T47D (cell line): Measurements from ENCODE around the gene ABL1.

Experiments
- DNase-seq, 2 experiments: peaks; one replicate each; pipeline versions ENCODE4 v3.0.0 to v3.0.0-alpha.2; 2011 to 2012; ENCODE audit warnings: low read depth in 1 of 2, low spot score in 1 of 2
- JUND ChIP-seq: IDR thresholded peaks from 2 replicates; pipeline ENCODE4 v1.6.1; 2012; ENCODE audit warnings: low read depth
- in situ Hi-C: cut with HindIII; loops from 2 replicates; pipeline ENCODE4 v1.10.0; 2016; ENCODE audit warnings: low sequenced_read_pairs, low pct_unique_long_range_greater_than_20kb

ABL1 gene

DNA sequence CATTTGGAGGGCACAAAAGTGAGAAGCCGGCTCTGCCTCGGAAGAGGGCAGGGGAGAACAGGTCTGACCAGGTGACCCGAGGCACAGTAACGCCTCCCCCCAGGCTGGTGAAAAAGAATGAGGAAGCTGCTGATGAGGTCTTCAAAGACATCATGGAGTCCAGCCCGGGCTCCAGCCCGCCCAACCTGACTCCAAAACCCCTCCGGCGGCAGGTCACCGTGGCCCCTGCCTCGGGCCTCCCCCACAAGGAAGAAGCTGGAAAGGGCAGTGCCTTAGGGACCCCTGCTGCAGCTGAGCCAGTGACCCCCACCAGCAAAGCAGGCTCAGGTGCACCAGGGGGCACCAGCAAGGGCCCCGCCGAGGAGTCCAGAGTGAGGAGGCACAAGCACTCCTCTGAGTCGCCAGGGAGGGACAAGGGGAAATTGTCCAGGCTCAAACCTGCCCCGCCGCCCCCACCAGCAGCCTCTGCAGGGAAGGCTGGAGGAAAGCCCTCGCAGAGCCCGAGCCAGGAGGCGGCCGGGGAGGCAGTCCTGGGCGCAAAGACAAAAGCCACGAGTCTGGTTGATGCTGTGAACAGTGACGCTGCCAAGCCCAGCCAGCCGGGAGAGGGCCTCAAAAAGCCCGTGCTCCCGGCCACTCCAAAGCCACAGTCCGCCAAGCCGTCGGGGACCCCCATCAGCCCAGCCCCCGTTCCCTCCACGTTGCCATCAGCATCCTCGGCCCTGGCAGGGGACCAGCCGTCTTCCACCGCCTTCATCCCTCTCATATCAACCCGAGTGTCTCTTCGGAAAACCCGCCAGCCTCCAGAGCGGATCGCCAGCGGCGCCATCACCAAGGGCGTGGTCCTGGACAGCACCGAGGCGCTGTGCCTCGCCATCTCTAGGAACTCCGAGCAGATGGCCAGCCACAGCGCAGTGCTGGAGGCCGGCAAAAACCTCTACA lies 49.8 kb downstream of the ABL1 start:
- no peak for DNase-seq
- no peak for TF ChIP-seq JUND
- in situ Hi-C loops: no loop called here

- no peak for TF ChIP-seq JUND
- DNase-seq: no peak
- in situ Hi-C loops: no loop called here
These were observed 50.7 kb downstream of the ABL1 start for GRCh38 chr9:130885484-130886375.

- no peak for TF ChIP-seq JUND
- in situ Hi-C loops: no loop called here
- DNase-seq: no peak
These were observed 51.9 kb downstream of the ABL1 start for GRCh38 chr9:130886981-130887380.

GRCh38 chr9:130887494-130888144 lies 52.6 kb downstream of the ABL1 start:
- no peak for TF ChIP-seq JUND
- in situ Hi-C loops: no loop called here

GRCh38 chr9:130888146-130888885 lies 53.3 kb downstream of the ABL1 start:
- no peak for DNase-seq
- in situ Hi-C loops: no loop called here
- no peak for TF ChIP-seq JUND

More at GRCh38 chr9:130887494-130888144, 52.6 kb downstream of the ABL1 start:
- no peak for DNase-seq

DNA sequence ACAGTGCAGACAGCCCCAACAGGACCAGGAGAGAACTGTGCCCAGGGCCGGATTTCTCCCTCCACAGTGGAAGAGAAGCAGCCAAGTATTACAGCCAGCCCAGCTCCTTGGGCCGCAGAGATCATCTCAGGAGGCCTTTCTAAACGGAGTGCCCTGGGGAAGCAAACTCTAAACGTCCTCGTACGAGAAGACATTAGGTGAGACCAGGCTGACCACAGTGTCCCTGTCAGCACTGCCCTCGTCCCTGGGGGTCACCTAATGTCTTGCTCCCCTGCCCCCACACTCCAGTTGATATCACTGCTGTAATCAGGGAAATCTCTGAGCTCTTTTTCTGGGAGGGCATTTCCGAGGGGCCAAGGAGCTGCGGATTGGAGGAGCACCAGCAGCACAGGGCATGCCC lies 55.1 kb downstream of the ABL1 start:
- in situ Hi-C loops: no loop called here
- TF ChIP-seq JUND: no peak
- no peak for DNase-seq

DNA sequence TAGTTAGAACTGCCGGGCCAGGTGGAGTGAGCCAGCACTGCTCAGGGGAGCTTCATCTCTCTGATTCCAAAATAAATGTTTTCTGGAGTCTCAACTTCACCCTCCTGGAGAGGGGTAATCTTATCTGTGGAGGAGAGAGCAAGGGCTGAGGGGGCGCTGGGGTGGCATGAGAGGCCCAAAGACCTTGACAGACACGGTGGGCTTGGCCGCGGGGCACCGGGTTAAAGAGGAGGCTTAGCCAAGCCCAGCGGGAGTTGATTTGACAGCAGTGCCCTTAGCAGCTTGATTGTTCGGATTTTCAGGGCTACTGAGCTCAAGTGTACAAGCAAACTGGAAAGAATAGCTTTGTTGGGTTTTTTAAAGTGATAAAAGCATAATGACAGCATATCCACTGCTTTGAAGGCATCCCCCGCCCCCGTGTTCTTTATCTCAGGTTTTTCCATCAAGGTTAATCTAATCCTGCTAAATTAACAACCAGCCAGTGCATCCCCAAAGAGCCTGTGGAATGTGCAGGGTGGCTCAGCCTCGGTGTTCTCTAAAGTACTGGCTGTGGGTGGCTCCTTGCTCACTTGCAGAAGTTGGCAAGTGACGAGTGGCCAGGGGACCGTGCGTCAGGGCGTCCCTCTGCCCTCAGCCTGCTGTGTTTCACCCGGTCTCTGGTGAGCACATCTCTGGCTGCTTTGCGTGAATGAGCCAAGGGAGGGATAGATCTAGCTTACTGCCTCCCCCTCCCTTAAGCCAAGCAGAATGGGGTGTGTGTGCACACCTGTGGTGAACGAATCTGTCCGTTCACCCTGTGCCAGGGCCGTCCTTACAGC lies 56.0 kb downstream of the ABL1 start:
- in situ Hi-C loops: no loop called here
- DNase-seq: no peak
- TF ChIP-seq JUND: no peak

DNA sequence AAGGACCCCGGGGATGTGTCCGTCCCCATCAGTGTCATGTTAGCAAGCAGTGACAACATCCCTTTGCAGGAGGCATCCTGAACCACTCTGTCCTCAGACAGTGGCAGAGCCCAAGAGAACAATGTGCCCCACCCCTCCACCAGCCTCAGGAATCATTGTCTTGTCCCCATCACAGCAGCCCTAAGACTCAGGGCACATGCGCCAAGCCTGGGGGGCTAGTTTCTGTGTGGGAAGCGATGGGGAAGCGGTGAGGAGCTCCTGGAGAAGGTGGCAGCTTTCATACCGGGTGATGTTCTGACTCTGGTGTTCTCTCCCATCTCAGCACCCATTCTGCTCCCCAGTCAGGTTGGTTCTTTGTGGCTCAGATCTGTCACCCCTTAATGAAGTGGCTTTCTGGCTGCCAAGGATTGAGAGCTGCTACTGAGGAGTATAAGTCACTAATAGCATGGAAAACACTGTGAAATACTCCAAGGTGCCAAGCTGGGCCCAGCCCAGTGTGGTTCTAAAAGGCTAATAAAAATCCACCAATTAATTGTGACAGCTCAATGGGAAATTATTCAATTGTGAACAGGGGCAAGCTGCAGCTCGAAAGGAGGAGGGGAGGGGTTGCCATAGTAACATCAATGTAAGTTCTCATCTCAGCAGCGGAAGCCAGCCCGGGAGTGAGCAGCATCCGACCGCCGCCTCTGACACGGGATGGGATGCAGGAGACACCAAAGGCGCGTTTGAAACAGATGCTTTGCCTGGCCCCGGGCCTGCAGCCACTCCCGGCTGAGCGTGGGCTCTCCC lies 56.8 kb downstream of the ABL1 start:
- in situ Hi-C loops: no loop called here
- DNase-seq: no peak
- no peak for TF ChIP-seq JUND

- no peak for DNase-seq
- in situ Hi-C loops: no loop called here
- TF ChIP-seq JUND: no peak
These were observed 57.6 kb downstream of the ABL1 start for GRCh38 chr9:130892477-130893304.
